ENCODE data around the gene FOLH1. TPM values are rescaled to one million over a fixed set of nuclear protein-coding genes. Genes with fewer than 3 reads are reported as not detected.
"Not testable (repeated sequence)": the region's sequence is repeated elsewhere in the genome, so short reads cannot be mapped to it uniquely, and the experiment has no call there.

Gene FOLH1
- total RNA-seq, 1 experiment from 2014 or later = not detected

GRCh38 chr11:49196002-49196401 lies 12.4 kb downstream of the FOLH1 start:
- H3K27ac ChIP-seq; H3K36me3 ChIP-seq (ENCODE audit: low read depth); POLR2A ChIA-PET (ENCODE audit: unreplicated experiment); H3K79me2 ChIP-seq (ENCODE audit: low read depth); H3K4me2 ChIP-seq; CTCF ChIA-PET; H3K9me2 ChIP-seq (ENCODE audit: insufficient read depth); H3K4me1 ChIP-seq (replicated peaks; ENCODE audit: insufficient read depth); H4K20me1 ChIP-seq (ENCODE audit: insufficient read depth); H3K27me3 ChIP-seq (ENCODE audit: insufficient read depth, low read depth); H3F3A ChIP-seq (ENCODE audit: insufficient read depth, low read depth); H2AFZ ChIP-seq; DNase-seq; BruUV-seq (replicated peaks); H3K4me3 ChIP-seq; H3K9me3 ChIP-seq (ENCODE audit: insufficient read depth, low read depth); intact Hi-C loops (cut with micrococcal nuclease; ENCODE audit: unreplicated experiment): not testable (repeated sequence)

- CTCF ChIA-PET; H3K79me2 ChIP-seq (ENCODE audit: low read depth); DNase-seq: not testable (repeated sequence)
These were observed 18.1 kb downstream of the FOLH1 start for GRCh38 chr11:49190287-49190686.

GRCh38 chr11:49186225-49186624 lies 22.2 kb downstream of the FOLH1 start:
- CTCF ChIA-PET; H4K20me1 ChIP-seq (ENCODE audit: insufficient read depth); DNase-seq; H3K4me2 ChIP-seq; H3K27me3 ChIP-seq (ENCODE audit: insufficient read depth, low read depth); H3K27ac ChIP-seq; POLR2A ChIA-PET (ENCODE audit: unreplicated experiment); H3K4me3 ChIP-seq; H3F3A ChIP-seq (ENCODE audit: insufficient read depth, low read depth); H3K4me1 ChIP-seq (replicated peaks; ENCODE audit: insufficient read depth); intact Hi-C loops (cut with micrococcal nuclease; ENCODE audit: unreplicated experiment); BruUV-seq (replicated peaks); H2AFZ ChIP-seq; H3K9me2 ChIP-seq (ENCODE audit: insufficient read depth); H3K9me3 ChIP-seq (ENCODE audit: insufficient read depth, low read depth); H3K79me2 ChIP-seq (ENCODE audit: low read depth); H3K36me3 ChIP-seq (ENCODE audit: low read depth): not testable (repeated sequence)

More at GRCh38 chr11:49190287-49190686, 18.1 kb downstream of the FOLH1 start:
- H3K4me3 ChIP-seq; BruUV-seq (replicated peaks); H2AFZ ChIP-seq; H3K4me1 ChIP-seq (replicated peaks; ENCODE audit: insufficient read depth); H4K20me1 ChIP-seq (ENCODE audit: insufficient read depth); H3K27me3 ChIP-seq (ENCODE audit: insufficient read depth, low read depth); H3K9me2 ChIP-seq (ENCODE audit: insufficient read depth); H3F3A ChIP-seq (ENCODE audit: insufficient read depth, low read depth); H3K4me2 ChIP-seq; H3K9me3 ChIP-seq (ENCODE audit: insufficient read depth, low read depth); POLR2A ChIA-PET (ENCODE audit: unreplicated experiment); H3K36me3 ChIP-seq (ENCODE audit: low read depth); intact Hi-C loops (cut with micrococcal nuclease; ENCODE audit: unreplicated experiment); H3K27ac ChIP-seq: not testable (repeated sequence)

GRCh38 chr11:49185597-49185996 lies 22.8 kb downstream of the FOLH1 start:
- H3K4me2 ChIP-seq; H3K36me3 ChIP-seq (ENCODE audit: low read depth); H3K9me2 ChIP-seq (ENCODE audit: insufficient read depth); H3K4me3 ChIP-seq; H3K79me2 ChIP-seq (ENCODE audit: low read depth); BruUV-seq (replicated peaks); POLR2A ChIA-PET (ENCODE audit: unreplicated experiment); H3K9me3 ChIP-seq (ENCODE audit: insufficient read depth, low read depth); H4K20me1 ChIP-seq (ENCODE audit: insufficient read depth); H3F3A ChIP-seq (ENCODE audit: insufficient read depth, low read depth); DNase-seq; H2AFZ ChIP-seq; H3K4me1 ChIP-seq (replicated peaks; ENCODE audit: insufficient read depth); intact Hi-C loops (cut with micrococcal nuclease; ENCODE audit: unreplicated experiment); H3K27ac ChIP-seq; CTCF ChIA-PET; H3K27me3 ChIP-seq (ENCODE audit: insufficient read depth, low read depth): not testable (repeated sequence)

GRCh38 chr11:49184756-49185155 lies 23.6 kb downstream of the FOLH1 start:
- BruUV-seq (replicated peaks); H3F3A ChIP-seq (ENCODE audit: insufficient read depth, low read depth); H3K4me1 ChIP-seq (replicated peaks; ENCODE audit: insufficient read depth); H3K9me2 ChIP-seq (ENCODE audit: insufficient read depth); H4K20me1 ChIP-seq (ENCODE audit: insufficient read depth); H3K79me2 ChIP-seq (ENCODE audit: low read depth); H3K9me3 ChIP-seq (ENCODE audit: insufficient read depth, low read depth); H3K27ac ChIP-seq; intact Hi-C loops (cut with micrococcal nuclease; ENCODE audit: unreplicated experiment); H3K4me3 ChIP-seq; H3K27me3 ChIP-seq (ENCODE audit: insufficient read depth, low read depth); H3K4me2 ChIP-seq; DNase-seq; POLR2A ChIA-PET (ENCODE audit: unreplicated experiment); H3K36me3 ChIP-seq (ENCODE audit: low read depth); H2AFZ ChIP-seq; CTCF ChIA-PET: not testable (repeated sequence)

- H3K79me2 ChIP-seq (ENCODE audit: low read depth); H3K36me3 ChIP-seq (ENCODE audit: low read depth); intact Hi-C loops (cut with micrococcal nuclease; ENCODE audit: unreplicated experiment); H3K9me2 ChIP-seq (ENCODE audit: insufficient read depth); CTCF ChIA-PET; POLR2A ChIA-PET (ENCODE audit: unreplicated experiment); H2AFZ ChIP-seq; DNase-seq; H3K4me1 ChIP-seq (replicated peaks; ENCODE audit: insufficient read depth); H3K9me3 ChIP-seq (ENCODE audit: insufficient read depth, low read depth); H3K4me3 ChIP-seq; H3K27me3 ChIP-seq (ENCODE audit: insufficient read depth, low read depth); H4K20me1 ChIP-seq (ENCODE audit: insufficient read depth); H3K4me2 ChIP-seq; BruUV-seq (replicated peaks); H3K27ac ChIP-seq; H3F3A ChIP-seq (ENCODE audit: insufficient read depth, low read depth): not testable (repeated sequence)
These were observed 30.5 kb downstream of the FOLH1 start for GRCh38 chr11:49177936-49178335.

GRCh38 chr11:49175378-49175777 lies 33.0 kb downstream of the FOLH1 start:
- H3K9me3 ChIP-seq (ENCODE audit: insufficient read depth, low read depth); DNase-seq; H3K36me3 ChIP-seq (ENCODE audit: low read depth); H3K27me3 ChIP-seq (ENCODE audit: insufficient read depth, low read depth); CTCF ChIA-PET; H3K4me3 ChIP-seq; H4K20me1 ChIP-seq (ENCODE audit: insufficient read depth); H3K9me2 ChIP-seq (ENCODE audit: insufficient read depth); H3K79me2 ChIP-seq (ENCODE audit: low read depth); H3K4me1 ChIP-seq (replicated peaks; ENCODE audit: insufficient read depth); H3K4me2 ChIP-seq; intact Hi-C loops (cut with micrococcal nuclease; ENCODE audit: unreplicated experiment); H3F3A ChIP-seq (ENCODE audit: insufficient read depth, low read depth); H3K27ac ChIP-seq; H2AFZ ChIP-seq; POLR2A ChIA-PET (ENCODE audit: unreplicated experiment); BruUV-seq (replicated peaks): not testable (repeated sequence)
